Smooth muscle cell (in vitro differentiated cells): ENCODE data around the gene LRIT1. TPM values are rescaled to one million over a fixed set of nuclear protein-coding genes. Genes with fewer than 3 reads are reported as not detected.

ENCODE experiments used
- DNase-seq: peaks from one replicate; lab custom pipeline; 2025; ENCODE audit not compliant: unreplicated experiment; lab: John Stamatoyannopoulos, UW
- H2AFZ ChIP-seq: fragments of 200-600 bp; sonication (generic); 2 replicates; pipeline ENCODE4 v1.6.0; 2016; ENCODE audit warnings: antibody characterized with exemption, low read depth, mild to moderate bottlenecking
- H3F3A ChIP-seq: fragments of 200-600 bp; sonication (generic); 2 replicates; pipeline ENCODE4 v1.6.0; 2017; ENCODE audit warnings: antibody characterized with exemption, low read depth
- H3K27ac ChIP-seq: fragments of 200-600 bp; sonication (generic); 2 replicates; pipeline ENCODE4 v1.5.1; 2016; ENCODE audit warnings: low read depth, mild to moderate bottlenecking
- H3K27me3 ChIP-seq: fragments of 200-600 bp; sonication (generic); 2 replicates; pipeline ENCODE4 v1.6.1; 2016; ENCODE audit warnings: low read depth, mild to moderate bottlenecking
- H3K36me3 ChIP-seq: fragments of 200-600 bp; sonication (generic); 2 replicates; pipeline ENCODE4 v1.5.1; 2016; ENCODE audit warnings: low read depth
- H3K4me1 ChIP-seq: fragments of 200-600 bp; sonication (generic); 2 replicates; pipeline ENCODE4 v1.5.1; 2016; ENCODE audit warnings: low read depth
- H3K4me2 ChIP-seq: fragments of 200-600 bp; sonication (generic); 2 replicates; pipeline ENCODE4 v1.6.0; 2016; ENCODE audit warnings: mild to moderate bottlenecking
- H3K4me3 ChIP-seq: fragments of 200-600 bp; sonication (generic); 2 replicates; pipeline ENCODE4 v1.5.1; 2016; ENCODE audit warnings: mild to moderate bottlenecking
- H3K79me2 ChIP-seq: fragments of 200-600 bp; sonication (generic); 2 replicates; pipeline ENCODE4 v1.6.0; 2016; ENCODE audit warnings: low read depth, mild to moderate bottlenecking
- H3K9ac ChIP-seq: fragments of 200-600 bp; sonication (generic); 2 replicates; pipeline ENCODE4 v1.6.0; 2016; ENCODE audit warnings: low read depth
- H3K9me3 ChIP-seq: fragments of 200-600 bp; sonication (generic); replicated peaks from 2 replicates; pipeline ENCODE4 v1.5.1; 2016; ENCODE audit warnings: low read depth
- H4K20me1 ChIP-seq: fragments of 200-600 bp; sonication (generic); 2 replicates; pipeline ENCODE4 v1.6.0; 2016; ENCODE audit warnings: low read depth
- WGBS: methylation state at CpG from one replicate; pipeline ENCODE4 v1.1.7; 2016; ENCODE audit warnings: low lambda C conversion rate; 5-methylcytosine and 5-hydroxymethylcytosine counted together
- polyA plus RNA-seq: library from polyadenylated mRNA; unstranded; fragments of >200 nt; fragmentation: Nextera tagmentation; extraction: Ambion mirVana; gene quantifications from 2 replicates; pipeline ENCODE4 v1.2.1, GENCODE V29; 2016
- total RNA-seq: library from RNA; depleted of rRNA; stranded (reverse); fragments of >200 nt; gene quantifications from 2 replicates; pipeline ENCODE4 v1.2.3, GENCODE V29; 2014
- TF ChIP-seq, protein P1 (sequence below): fragments of 200-600 bp; sonication (generic); IDR thresholded peaks from 2 replicates; pipeline ENCODE4 v1.5.1; 2017; ENCODE audit warnings: borderline replicate concordance, mild to moderate bottlenecking, antibody characterized with exemption; ENCODE audit not compliant: insufficient read depth, poor library complexity, severe bottlenecking

LRIT1 gene
- total RNA-seq (not detected in 2 replicates), polyA plus RNA-seq (not detected in 2 replicates)

- Histone ChIP-seq H3K27ac (no peak within 1 kb of the TSS), H3K4me1 (peaks cover 19% of the 10 kb centered on the region), H3K27me3 (peaks cover 8% of the 10 kb centered on the region), H3F3A (no peaks in the 10 kb centered on the region), H3K9me3 (no peaks in the 10 kb centered on the region), H3K36me3 (no peaks in the 10 kb centered on the region), H4K20me1 (no peaks in the 10 kb centered on the region), H3K4me3 (no peak within 1 kb of the TSS), H3K4me2 (no peak within 1 kb of the TSS), H2AFZ (no peak within 1 kb of the TSS), H3K79me2 (no peaks in the 10 kb centered on the region), H3K9ac (no peak within 1 kb of the TSS)
- DNase-seq, result no peak
- TF ChIP-seq, protein P1, sequence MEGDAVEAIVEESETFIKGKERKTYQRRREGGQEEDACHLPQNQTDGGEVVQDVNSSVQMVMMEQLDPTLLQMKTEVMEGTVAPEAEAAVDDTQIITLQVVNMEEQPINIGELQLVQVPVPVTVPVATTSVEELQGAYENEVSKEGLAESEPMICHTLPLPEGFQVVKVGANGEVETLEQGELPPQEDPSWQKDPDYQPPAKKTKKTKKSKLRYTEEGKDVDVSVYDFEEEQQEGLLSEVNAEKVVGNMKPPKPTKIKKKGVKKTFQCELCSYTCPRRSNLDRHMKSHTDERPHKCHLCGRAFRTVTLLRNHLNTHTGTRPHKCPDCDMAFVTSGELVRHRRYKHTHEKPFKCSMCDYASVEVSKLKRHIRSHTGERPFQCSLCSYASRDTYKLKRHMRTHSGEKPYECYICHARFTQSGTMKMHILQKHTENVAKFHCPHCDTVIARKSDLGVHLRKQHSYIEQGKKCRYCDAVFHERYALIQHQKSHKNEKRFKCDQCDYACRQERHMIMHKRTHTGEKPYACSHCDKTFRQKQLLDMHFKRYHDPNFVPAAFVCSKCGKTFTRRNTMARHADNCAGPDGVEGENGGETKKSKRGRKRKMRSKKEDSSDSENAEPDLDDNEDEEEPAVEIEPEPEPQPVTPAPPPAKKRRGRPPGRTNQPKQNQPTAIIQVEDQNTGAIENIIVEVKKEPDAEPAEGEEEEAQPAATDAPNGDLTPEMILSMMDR, result no peak
- 82% methylated on average over 10 of the region's 13 CpGs for WGBS
These were observed at the start of gene LRIT1 for GRCh38 chr10:84241185-84241790. Gene LRIT1 (minus strand): TSS chr10:84241546. CDS start chr10:84241439, 107 bp downstream.

- no peaks in the 10 kb centered on the region for H3F3A ChIP-seq
- H3K4me3 ChIP-seq, result no peak overlapping the region
- no peaks in the 10 kb centered on the region for H3K4me1 ChIP-seq
- DNase-seq, result no peak
- 83% methylated on average over 3 of the region's 3 CpGs for WGBS
- no peaks in the 10 kb centered on the region for H3K79me2 ChIP-seq
- no peaks in the 10 kb centered on the region for H3K9me3 ChIP-seq
- H3K4me2 ChIP-seq, result no peak overlapping the region
- no peak overlapping the region for H3K27ac ChIP-seq
- no peaks in the 10 kb centered on the region for H4K20me1 ChIP-seq
- TF ChIP-seq, protein P1, result no peak
- H3K9ac ChIP-seq, result no peak overlapping the region
- no peak overlapping the region for H2AFZ ChIP-seq
- no peaks in the 10 kb centered on the region for H3K36me3 ChIP-seq
- no peaks in the 10 kb centered on the region for H3K27me3 ChIP-seq
These were observed 48.9 kb upstream of the LRIT1 start for GRCh38 chr10:84290235-84290634.

DNA sequence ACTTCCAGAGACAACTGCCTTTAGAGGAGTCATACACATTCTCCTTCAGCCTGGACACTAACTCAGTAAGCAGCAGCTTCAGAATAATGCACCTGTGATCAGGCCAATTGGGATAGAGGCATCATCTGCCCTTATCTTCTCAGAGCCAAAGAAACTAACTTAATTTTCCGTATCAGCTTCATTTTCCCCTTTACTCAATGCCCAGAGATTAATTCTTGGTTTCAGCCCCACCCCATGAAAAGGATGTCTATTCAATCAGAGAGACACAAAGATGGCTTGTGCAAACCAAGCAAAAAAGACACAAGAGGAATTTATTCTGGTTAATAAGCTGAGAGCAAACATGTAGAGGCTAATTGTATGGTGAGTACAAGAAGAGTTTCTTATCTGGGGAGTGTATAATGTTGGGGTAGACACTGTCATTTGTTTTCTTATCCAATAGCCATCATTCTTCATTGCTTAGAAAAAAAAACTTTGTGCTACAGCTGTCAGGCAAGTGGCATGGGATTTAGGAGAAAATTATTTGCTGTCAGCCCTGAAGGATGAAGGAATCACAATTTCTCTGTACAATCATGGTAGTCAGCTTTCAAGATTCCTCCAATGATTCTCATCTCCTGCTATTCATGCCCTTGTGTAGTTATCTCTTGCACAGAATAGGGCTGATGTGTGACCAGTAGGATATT, 48.3 kb upstream of the LRIT1 start:
- Histone ChIP-seq H3K79me2 (no peaks in the 10 kb centered on the region), H3K9ac (no peak overlapping the region), H3K4me3 (no peak overlapping the region), H2AFZ (no peak overlapping the region), H3K4me1 (no peaks in the 10 kb centered on the region), H3F3A (no peaks in the 10 kb centered on the region), H4K20me1 (no peaks in the 10 kb centered on the region), H3K27me3 (no peaks in the 10 kb centered on the region), H3K9me3 (no peaks in the 10 kb centered on the region), H3K27ac (no peak overlapping the region), H3K4me2 (no peak overlapping the region), H3K36me3 (no peaks in the 10 kb centered on the region)
- TF ChIP-seq, protein P1, result no peak
- 90% methylated on average over 1 of the region's 1 CpG for WGBS
- no peak for DNase-seq

DNA sequence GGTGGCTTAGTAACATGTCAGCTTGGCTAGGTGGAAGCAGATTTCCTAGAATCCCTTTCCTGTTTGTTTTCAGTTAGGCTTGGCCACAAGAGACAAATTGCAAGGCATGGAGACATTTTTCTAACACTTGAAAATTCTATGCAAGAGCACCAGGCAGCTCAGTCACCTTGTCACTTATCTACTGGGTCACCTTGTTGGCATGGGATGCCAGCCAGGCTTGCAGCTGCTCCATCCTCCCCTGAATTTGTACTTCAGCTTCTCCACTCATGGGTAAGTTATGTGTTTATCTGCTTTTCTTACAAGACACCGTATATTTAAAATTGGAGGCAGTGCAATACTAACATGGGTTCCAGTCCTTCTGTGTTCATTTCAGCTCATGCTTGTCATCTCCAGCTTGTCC, 46.8 kb upstream of the LRIT1 start:
- TF ChIP-seq, protein P1, result no peak
- Histone ChIP-seq H3K27ac (no peak overlapping the region), H4K20me1 (no peaks in the 10 kb centered on the region), H2AFZ (no peak overlapping the region), H3K9me3 (no peaks in the 10 kb centered on the region), H3K4me3 (no peak overlapping the region), H3K79me2 (no peaks in the 10 kb centered on the region), H3K27me3 (no peaks in the 10 kb centered on the region), H3K9ac (no peak overlapping the region), H3K4me1 (no peaks in the 10 kb centered on the region), H3K36me3 (no peaks in the 10 kb centered on the region), H3K4me2 (no peak overlapping the region), H3F3A (no peaks in the 10 kb centered on the region)
- 97% methylated on average over 1 of the region's 1 CpG for WGBS
- DNase-seq, result no peak
